Esophagus squamous epithelium (tissue), 4 donors: ENCODE results near the gene ZNF770.

ENCODE experiments used
- CTCF ChIP-seq, 6 experiments: fragments of 450-650 bp in 4 of 6; fragments of 200-600 bp in 2 of 6; sonication (generic) in 2 of 6; IDR thresholded peaks; one replicate each; pipeline ENCODE4 v1.5.1; 2016 to 2019; ENCODE audit warnings: antibody characterized with exemption in 6 of 6, mild to moderate bottlenecking in 4 of 6, moderate library complexity in 4 of 6
- POLR2A ChIP-seq, 4 donors: fragments of 450-650 bp; IDR thresholded peaks; one replicate each; pipeline ENCODE4 v1.6.1; 2017; ENCODE audit warnings: antibody characterized with exemption in 4 of 4, mild to moderate bottlenecking in 4 of 4, moderate library complexity in 3 of 4

- TF ChIP-seq POLR2A (IDR thresholded peaks at IDR 0.05) (no peak), CTCF (IDR thresholded peaks at IDR 0.05) (no peak)
Measured at GRCh38 chr15:34986326-34986725, 1.8 kb downstream of the ZNF770 start.
